ENCODE data around the gene PLD2.
"Not testable (repeated sequence)": the region's sequence is repeated elsewhere in the genome, so short reads cannot be mapped to it uniquely, and the experiment has no call there.

Gene PLD2

DNA sequence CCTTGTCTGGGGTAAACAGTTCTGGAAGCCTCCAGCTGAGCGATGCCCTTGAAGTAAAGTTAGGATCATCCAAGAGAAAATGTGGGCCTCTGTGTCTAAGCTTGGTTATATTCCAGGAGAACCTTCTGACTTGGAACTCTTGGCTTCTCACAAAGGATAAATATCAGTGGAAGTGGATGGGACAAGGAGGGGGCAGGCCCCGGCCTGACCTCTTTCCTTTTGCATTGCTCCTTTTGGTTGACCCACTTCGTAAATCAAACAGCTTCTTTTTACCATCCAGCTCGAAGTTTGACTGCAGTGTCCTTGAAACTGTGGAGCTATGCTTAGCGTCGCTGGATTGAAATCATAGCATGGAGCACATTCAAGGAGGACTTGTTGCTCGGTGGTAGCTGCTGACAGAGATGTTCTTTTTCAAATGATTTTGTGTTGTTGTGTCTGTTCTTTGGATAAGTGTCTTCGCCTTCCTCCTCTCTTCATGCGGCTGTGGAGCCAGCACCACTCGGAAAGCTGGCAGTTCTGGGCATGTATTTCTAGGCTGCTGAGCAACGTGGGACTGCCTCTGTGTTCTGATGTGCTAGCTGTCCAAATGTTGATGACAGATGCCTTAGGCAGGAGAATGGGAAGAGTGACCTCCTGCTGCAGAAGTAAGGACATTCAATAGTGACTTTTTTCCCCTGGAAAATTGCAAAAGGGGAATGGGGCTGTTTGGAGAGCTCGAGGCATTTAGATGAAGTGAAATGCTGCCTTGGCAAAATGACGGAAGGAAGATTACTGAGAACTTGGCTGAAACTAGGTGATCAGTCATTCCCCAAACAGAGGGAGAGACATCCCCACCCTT is 30.7 kb downstream of the PLD2 start:
- DNase-seq = no peak

DNA sequence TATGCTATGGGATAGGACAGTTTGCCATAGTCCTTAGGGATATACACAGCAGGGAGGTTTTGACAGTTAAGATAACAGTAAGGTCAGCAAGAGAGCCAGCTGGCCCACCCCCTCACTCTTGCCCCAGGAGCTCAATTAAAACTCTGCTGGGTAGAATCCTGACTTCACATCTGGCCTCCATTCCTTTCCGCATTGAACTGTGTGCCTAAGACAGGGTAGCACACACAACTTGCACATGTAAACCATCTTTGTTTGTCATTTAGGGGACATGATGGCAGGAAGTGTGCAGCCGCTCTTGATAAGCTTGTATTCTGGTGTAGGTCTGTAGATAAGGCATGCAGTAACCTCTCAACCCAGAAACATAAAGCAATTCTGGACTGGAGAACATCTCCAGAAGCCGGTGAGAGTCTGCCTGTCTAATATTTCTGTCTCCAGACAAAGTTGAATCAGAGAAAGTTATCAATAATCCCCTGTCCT is 31.4 kb downstream of the PLD2 start:
- no peak for DNase-seq

DNA sequence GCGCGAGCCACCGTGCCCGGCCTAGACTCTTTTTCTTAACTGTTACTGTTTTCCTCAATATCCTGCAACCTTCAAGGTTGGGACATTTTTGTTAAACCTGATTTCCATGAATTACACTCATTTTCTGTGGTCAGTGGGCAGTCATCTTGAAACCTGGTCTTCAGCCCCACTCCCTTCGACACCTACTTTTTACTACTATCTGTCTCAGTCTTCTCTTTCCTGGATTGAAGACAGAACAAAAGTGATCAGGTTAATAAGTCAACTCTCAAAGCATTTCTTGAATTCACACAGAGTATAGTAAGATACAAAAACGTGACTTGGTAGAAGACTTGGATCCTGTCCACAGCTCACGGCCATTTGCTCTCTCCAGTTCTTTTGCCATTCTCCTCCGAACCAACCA is 32.3 kb downstream of the PLD2 start:
- DNase-seq = no peak

DNA sequence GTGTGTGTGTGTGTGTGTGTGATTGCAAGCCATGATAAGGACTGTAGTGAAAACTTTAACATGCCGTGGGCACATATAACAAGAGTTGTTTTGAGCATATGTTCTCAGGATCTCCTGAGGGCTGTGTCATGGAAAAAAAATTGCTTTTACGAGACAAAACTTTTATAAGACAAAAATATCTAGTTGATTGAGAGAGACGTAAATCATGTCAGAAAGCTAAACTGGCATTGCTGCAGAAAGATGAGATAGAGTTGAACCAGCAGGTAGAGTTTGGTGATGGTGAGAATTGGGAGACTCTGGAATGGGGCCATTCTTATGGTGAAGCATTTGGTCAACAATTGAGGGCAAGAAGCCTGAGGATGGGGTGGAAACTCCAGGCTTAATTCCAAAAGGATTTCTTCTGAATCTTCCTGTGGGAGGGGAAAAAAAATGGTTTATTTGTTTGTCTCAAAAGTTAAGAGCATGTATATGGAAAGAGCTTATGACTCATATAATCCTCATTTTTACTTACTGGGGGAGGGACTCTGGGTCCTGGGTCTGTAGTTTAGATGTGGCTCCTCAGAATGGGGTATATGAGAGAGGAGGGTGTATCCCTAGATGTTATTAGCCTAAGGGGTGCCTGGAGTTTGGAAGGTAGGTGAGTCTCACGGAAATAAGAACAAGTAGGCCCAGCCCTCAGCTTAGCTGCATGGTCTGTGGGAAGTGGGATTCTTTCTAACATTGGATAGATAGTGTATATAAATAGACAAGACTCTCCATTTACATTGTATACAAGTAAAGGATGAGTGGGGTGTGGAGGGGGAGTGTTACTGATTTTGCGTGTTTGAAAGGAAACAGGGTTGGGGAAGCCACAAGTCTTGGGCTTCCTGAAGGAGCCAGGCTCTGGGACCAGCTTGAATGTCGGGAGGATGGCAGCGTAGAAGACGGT is 33.3 kb downstream of the PLD2 start:
- no peak for DNase-seq

DNA sequence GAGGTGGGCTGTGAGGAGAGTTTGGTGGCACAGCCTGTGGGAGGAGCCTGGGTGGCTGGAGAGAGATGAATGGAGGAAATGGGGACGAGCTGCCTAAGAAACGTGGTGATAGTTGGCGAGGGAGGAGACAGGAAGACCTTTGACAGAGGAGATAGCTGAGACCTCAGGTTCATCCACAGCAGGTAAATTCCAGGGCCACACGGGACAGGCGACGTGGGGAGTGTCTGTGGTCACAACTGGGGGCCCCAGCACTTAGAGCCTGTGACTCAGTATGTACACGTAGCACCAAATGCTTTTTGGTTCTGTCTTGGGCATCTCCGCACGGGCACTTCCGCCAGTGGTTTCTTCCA is 33.9 kb downstream of the PLD2 start:
- DNase-seq = no peak

DNA sequence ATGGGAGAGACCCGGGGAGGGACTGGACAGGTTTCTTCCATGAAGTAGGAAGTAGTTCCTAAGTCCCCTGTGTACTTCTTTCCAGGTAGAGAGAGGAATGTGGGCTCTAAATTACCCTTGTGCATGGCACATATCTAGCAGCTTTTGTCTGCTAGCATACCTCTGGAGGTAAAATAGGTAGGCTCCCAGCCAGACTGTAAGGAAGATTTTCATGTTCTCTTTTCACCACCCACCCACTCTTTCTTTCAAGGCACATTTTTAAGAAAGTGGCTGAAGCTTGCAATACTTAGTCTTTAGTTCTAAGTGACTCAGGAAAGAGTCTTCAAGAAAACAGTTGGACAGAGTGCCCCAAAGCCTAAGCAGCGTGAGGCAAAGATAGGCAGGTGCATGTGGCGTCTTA is 35.4 kb downstream of the PLD2 start:
- no peak for DNase-seq

DNA sequence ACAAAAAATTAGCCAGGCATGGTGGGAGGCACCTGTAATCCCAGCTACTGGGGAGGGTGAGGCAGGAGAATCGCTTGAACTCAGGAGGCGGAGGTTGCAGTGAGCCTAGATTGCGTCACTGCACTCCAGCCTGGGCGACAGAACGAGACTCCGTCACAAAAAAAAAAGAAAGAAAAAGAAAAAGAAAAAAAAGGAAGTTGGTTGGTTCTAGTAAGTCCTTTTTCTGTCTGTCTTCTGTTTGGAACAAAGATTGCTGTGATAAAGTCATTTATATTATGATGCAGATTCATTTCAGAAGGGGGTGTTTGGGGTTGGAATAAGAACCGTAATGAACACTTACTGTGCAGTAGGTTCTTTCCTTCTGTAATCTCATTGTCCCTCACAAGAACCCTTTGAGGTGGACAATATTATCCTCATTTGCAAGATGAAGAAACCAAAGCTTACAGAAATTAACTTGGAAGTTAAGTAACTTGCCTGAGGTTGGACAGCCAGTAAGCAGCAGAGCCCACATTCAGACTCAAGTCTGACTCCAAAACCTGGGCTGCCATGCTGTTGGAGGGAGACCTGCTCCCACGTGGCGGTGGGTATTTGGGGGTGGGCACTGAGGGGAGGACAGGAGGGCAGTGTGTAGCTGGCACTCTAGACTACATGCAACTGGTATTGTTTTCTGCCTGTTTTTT is 36.5 kb downstream of the PLD2 start:
- DNase-seq = no peak

DNA sequence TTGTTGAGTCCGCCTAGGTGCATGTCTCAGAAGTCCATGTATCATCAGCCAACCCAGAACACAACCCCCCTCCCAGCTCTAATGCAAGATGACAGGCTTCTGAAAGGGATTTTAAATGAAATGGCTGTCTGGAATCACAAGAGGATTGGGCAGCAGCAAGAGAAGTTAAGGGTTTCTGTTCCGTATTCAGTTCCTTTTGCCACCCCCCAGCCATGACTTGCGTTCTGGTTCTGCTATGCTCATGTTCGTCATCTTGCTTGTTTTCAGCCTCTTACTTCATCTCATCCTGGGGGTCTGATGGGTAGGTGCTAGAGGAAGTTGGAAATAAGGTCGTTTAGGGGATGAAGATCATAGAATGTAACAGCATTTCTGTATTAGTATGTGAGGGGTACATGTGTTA is 38.2 kb downstream of the PLD2 start:
- DNase-seq = no peak

DNA sequence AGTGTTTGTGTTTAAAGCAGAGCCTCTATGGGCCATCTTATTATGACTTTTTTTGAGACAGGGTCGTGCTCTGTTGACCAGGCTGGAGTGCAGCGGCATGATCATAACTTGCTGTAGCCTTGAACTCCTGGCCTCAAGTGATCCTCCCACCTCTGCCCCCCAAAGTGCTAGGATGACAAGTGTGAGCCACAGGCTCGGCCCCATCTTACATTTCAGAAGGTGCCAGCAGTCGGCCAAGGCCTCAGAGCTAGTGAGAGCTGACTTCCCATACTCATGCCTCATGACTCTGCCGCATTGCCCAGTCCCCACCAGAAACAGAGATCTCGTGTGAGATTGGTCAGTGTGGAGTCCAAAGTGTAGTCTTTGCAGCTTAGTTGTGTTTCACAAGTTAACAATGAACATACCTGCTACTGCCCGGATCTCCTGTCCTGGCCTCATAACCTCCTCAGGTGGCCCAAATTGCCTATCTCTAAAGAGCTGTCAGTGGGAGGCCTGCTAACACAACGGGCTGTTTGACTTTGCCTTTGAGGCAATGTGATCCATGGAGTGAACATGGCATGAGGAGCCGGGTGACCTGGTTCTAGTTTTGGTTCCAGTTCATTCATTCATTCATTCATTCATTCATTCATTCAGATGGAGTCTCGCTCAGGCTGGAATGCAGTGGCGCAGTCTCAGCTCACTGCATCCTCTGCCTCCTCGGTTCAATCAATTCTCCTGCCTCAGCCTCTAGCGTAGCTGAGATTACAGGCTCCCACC is 39.9 kb downstream of the PLD2 start:
- DNase-seq = no peak

DNA sequence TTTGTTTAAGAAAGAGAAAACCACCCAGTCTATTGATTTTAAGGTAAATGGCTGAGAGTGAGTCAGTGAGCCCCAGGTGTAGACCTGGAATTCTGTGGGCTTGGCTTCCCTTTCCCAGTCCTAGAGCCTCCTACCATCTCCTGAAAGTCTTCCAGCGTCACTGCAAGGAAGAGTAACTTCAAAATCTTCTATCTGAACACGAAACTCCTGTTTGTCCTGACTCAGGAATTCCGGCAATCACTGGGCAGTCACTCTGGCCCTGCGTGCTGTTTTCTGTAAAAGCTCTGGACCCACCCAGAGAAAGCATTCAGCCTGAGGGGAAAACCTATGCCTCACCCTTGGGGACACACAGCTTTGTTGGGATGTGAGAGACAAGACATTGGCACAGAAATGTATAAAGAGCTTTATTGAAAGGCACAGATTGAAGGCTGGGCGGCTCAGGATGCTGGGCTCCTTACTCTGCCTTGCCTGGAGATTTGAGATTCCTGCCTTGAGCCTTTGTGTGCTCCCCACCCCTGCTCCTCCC is 42.1 kb downstream of the PLD2 start:
- DNase-seq = no peak

DNA sequence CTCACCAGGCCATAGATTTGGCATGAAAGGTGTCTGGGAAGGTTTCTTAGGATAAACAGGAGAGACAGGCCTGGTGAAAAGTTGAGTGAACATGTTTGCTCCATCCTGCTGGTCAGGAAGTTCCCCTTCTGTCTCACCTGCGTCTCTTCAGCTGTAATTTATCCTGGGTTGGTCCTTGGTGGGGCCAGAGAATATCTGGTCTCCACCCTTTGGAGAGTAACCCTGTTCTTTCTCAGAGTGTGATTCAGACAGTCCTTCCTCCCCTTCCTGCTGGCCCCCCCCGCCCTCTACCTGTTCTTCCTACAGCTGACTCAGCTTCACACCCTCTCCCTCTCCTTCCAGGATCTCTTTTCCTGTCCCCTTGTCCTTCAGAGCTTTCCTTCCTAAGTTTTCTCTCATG is 43.3 kb downstream of the PLD2 start:
- DNase-seq = no peak

DNA sequence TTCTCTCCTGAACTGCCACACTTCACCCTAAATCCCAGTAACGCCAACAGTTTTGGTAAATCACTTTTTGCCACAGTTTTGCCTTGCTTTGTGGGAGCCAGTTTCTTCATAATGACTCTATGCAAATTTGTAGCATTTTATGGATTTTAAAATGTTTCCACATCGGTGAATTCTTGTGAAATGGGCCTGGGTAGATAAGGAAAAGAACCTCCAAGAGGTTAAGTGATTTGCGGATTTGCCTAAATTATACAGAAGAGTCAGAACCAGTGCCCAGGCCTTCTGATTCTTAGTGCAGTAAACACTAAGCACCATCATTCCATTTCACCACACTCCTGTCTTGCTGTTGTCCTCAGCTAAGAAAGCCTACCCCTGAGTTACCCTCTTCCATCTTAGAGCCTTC is 44.1 kb downstream of the PLD2 start:
- no peak for DNase-seq

DNA sequence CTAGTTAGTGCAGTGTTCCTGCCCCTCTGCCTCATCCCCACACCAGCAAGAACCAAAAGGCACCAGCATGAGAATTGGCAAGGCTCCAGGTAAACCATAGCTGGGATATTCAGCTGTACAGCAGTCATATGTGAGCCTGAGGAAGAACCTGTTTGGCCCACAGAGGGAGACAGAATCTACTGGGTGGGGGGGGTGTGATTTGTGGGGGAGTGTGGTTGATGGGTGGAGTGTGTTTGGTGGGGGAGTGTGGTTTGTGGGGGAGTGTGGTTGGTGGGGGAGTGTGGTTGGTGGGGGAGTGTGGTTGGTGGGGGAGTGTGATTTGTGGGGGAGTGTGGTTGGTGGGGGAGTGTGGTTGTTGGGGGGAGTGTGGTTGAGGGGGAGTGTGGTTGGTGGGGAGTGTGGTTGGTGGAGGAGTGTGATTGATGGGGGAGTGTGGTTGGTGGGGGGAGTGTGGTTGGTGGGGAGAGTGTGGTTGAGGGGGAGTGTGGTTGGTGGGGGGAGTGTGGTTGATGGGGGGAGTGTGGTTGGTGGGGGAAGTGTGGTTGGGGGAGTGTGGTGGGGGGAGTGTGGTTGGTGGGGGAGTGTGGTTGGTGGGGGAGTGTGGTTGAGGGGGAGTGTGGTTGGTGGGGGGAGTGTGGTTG is 45.7 kb downstream of the PLD2 start:
- DNase-seq = peak; percentile 79

DNA sequence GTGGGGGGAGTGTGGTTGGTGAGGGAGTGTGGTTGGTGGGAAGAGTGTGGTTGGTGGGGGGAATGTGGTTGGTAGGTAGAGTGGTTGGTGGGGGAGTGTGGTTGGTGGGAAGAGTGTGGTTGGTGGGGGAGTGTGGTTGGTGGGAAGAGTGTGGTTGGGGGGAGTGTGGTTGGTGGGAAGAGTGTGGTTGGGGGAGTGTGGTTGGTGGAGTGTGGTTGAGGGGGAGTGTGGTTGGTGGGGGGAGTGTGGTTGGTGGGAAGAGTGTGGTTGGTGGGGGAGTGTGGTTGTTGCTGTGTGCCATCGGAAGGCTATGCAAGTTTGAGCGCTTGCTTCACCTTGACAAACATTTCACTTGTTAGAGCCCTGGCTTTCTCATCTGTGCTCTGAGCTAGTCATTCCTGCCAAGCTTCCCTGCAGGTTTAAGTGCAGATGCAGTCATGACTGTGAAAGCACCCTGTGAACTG is 46.3 kb downstream of the PLD2 start:
- DNase-seq = no peak

DNA sequence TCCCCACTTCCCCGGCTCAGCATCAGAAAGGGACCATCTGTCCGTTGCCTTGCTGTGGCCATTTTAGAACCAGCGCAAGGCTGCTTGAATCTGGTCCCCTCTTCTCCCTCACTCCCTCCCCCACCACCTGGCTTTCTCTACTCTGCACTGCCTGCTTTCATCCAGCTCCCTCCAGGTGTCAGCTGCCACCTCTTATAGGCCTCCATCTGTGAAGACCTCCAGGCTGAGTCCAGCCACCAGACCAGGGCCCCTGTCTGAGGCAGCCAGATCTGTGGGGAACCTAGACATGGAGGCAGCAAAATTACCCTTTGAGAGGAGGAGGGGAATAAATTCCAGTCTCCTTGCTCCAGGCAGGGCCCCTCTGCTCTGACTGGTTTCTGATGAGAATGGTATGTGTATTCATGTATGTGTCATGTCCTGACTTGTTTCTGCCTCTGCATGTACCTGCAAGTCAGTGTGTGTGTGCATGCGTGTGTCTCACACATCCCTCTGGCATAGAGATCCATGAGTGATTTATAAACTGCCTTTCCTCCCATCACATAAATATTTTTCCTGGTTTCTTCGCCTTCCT is 47.2 kb downstream of the PLD2 start:
- peak; percentile 79 for DNase-seq

DNA sequence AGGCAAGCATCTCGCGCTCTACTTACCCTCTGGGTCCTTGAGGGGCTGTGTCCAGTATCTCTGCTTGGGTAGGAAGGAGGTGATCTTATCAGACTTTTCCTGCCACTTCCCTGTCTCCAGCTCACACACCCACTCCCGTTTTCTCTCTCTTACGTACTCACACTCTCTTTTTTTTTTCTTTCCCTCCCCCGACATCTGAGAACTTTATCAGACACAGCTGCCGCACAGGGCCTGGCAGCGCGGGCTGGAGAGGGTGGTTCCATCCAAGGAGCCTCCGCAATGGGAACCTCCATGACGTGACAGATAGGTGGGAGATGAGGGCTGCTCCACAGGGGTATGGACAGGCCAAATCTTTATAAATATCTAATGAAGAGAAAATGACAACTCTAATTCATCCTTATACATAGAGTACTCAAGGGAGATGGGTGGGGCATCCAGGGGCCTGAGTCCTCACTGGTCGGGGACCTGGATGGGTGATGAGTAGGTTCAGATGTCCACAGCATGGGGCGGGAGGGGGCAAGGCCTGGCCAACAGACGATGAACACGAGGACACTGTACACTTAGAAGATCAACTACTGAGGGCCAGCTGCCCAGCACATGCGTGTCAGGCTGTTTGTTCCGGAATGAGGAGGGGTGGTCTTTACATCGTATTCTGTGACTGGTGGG is 49.5 kb downstream of the PLD2 start:
- DNase-seq = no peak

DNA sequence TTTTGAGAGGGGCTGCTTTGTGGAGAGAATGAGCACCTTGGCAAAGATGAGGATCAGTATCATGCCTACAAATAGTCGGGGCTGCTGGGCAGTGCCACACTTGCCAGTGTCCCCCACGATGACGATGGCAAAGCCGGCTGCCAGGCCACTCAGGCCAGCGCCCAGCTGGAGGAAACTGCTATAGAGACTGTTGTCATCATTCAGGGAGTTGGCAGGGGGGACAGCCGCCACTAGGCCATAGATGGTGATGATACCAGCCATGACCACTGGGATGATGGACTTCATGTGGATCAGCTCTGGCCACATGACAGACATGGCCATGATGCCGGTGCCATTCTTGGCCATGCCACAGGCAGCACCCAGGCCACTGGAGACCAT is 50.0 kb downstream of the PLD2 start:
- DNase-seq = no peak

DNA sequence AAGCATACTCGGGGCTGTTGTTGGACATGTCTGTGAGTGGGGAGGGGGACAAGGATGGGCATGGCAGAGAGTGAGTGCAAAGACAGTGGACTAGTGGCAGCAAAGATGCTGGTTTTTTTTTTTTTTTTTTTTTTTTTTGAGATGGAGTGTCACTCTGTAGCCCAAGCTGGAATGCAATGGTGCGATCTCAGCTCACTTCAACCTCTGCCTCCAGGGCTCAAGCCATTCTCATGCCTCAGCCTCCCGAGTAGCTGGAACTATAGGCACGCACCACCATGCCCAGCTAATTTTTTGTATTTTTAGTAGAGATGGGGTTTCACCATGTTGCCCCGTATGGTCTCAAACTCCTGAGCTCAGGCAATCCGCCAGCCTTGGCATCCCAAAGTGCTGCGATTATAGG is 50.4 kb downstream of the PLD2 start:
- DNase-seq = not testable (repeated sequence)

DNA sequence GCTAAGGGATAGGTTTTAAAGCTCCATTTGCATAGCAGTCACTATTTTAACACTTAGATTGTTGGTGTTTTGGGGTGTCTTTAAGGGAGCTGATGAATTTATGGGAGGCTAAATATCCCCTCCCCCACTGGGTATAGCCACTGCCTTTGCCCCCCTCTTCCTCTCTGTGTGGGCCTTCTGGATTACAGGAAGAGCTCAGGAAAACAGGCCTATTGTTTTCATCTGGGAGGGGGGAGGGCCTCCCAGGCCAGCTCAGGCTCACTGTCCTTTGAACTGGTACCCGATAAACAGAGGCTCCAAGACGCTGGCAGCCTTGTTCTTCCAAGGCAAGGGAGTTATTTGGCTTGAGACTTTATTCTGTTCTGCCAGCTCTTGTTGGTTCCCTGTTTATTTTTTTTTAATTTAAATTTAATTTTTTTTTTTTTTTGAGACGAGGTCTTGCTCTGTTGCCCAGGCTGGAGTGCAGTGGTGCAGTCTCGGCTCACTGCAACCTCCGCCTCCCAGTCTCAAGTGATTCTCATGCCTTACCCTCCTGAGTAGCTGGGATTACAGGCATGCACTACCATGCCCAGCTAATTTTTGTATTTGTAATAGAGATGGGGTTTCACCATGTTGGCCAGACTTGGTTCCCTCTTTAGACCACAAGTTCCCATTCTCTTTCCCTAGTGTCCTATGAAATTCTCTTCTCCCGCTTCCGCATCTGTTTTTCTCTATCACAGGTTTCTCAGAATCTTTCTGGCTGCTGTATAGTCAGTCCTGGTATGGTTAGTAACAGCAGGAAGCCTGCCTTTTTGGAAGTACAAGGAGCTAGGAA is 51.3 kb downstream of the PLD2 start:
- DNase-seq = no peak

DNA sequence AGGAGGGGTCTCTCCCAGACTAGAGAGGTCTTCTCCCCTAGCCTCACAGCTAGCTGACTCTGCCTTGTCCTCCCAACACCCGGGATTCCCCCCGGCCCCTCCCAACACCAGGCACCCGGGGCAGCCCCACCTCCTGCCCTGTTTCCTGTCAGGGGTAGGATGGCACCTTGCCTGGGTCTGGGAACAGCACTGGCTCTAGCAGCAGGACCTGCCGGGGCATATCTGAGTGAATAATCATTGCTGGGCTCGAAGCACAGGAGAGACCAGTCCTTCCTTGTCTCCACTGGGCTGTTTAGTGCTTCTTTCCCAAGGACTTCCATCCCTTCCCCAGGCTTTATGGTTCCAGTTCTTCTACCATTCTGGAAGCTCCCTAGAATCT is 51.9 kb downstream of the PLD2 start:
- DNase-seq = peak; percentile 22
